ENCODE data around the gene SLC7A6.

- TF ChIP-seq CTCF (IDR thresholded peaks at IDR 0.05; ENCODE audit: insufficient read depth, low read depth, low read length), result no peak
- TF ChIP-seq EZH2 (IDR thresholded peaks at IDR 0.05; ENCODE audit: insufficient read depth, low read length), result no peak
These were observed 19.0 kb downstream of the SLC7A6 start for GRCh38 chr16:68283346-68283745.
